Measurements from ENCODE around the gene AFDN. TPM values are rescaled to one million over a fixed set of nuclear protein-coding genes. Genes with fewer than 3 reads are reported as not detected.

AFDN gene
- total RNA-seq, 4 donors from 2014 or later, result 134 to 179 (median 144) TPM

- TF ChIP-seq CTCF (IDR thresholded peaks at IDR 0.05) (no peak), EP300 (IDR thresholded peaks at IDR 0.05) (no peak), POLR2A (IDR thresholded peaks at IDR 0.05) (no peak)
- Histone ChIP-seq H3K9me3 (no peaks in the 10 kb centered on the region), H3K36me3 (no peaks in the 10 kb centered on the region), H3K27ac (peak overlapping the region in 1 of 4 donors; percentile 30), H3K4me3 (no peak overlapping the region), H3K27me3 (peaks cover 0 to 25% of the 10 kb centered on the region in 2 donors), H3K4me1 (peaks cover 0 to 13% (median 2%) of the 10 kb centered on the region in 4 donors)
- 34 to 42% methylated on average over 14 to 17 of the region's 17 CpGs for WGBS, 2 donors
- DNase-seq (ENCODE audit: low spot score in 2 of 2), result no peak
Observed at GRCh38 chr6:167795321-167795811, 31.3 kb upstream of the AFDN start.

- Histone ChIP-seq H3K4me3 (peak overlapping the region in 3 of 4 donors; percentile 22 to 48 (median 22)), H3K9me3 (no peaks in the 10 kb centered on the region), H3K27ac (peak overlapping the region in 2 of 4 donors; percentile 5 to 30), H3K27me3 (peaks cover 0 to 25% of the 10 kb centered on the region in 2 donors), H3K36me3 (no peaks in the 10 kb centered on the region), H3K4me1 (peaks cover 0 to 13% (median 2%) of the 10 kb centered on the region in 4 donors)
- no peak for TF ChIP-seq CTCF (IDR thresholded peaks at IDR 0.05)
- no peak for TF ChIP-seq EP300 (IDR thresholded peaks at IDR 0.05)
- TF ChIP-seq POLR2A (IDR thresholded peaks at IDR 0.05), result no peak
- 51 to 63% methylated on average over 10 of the region's 10 CpGs for WGBS, 2 donors
- no peak for DNase-seq (ENCODE audit: low spot score in 2 of 2)
Observed at GRCh38 chr6:167795874-167796191, 30.9 kb upstream of the AFDN start.

GRCh38 chr6:167796192-167796981, 30.3 kb upstream of the AFDN start:
- WGBS, 2 donors, result 13 to 33% methylated on average over 23 to 35 of the region's 43 CpGs
- no peak for DNase-seq (ENCODE audit: low spot score in 2 of 2)
- Histone ChIP-seq H3K9me3 (no peaks in the 10 kb centered on the region), H3K4me1 (peaks cover 0 to 13% (median 2%) of the 10 kb centered on the region in 4 donors), H3K36me3 (no peaks in the 10 kb centered on the region), H3K27me3 (peaks cover 0 to 25% of the 10 kb centered on the region in 2 donors), H3K4me3 (peak overlapping the region; percentile 22 to 48 (median 23)), H3K27ac (peak overlapping the region in 2 of 4 donors; percentile 5 to 30)
- TF ChIP-seq POLR2A (IDR thresholded peaks at IDR 0.05) (no peak), EP300 (IDR thresholded peaks at IDR 0.05) (no peak), CTCF (IDR thresholded peaks at IDR 0.05) (no peak)

- Histone ChIP-seq H3K4me1 (peaks cover 0 to 13% (median 2%) of the 10 kb centered on the region in 4 donors), H3K9me3 (no peaks in the 10 kb centered on the region), H3K27ac (peak overlapping the region in 1 of 4 donors; percentile 5), H3K27me3 (peaks cover 0 to 25% of the 10 kb centered on the region in 2 donors), H3K36me3 (no peaks in the 10 kb centered on the region), H3K4me3 (peak overlapping the region in 1 of 4 donors; percentile 48)
- DNase-seq (ENCODE audit: low spot score in 2 of 2), result no peak
- TF ChIP-seq EP300 (IDR thresholded peaks at IDR 0.05), result no peak
- TF ChIP-seq CTCF (IDR thresholded peaks at IDR 0.05), result no peak
- TF ChIP-seq POLR2A (IDR thresholded peaks at IDR 0.05), result no peak
- WGBS, 2 donors, result 57 to 75% methylated on average over 17 to 30 of the region's 31 CpGs
Observed at GRCh38 chr6:167797011-167797471, 29.7 kb upstream of the AFDN start.
